Heart right ventricle (tissue), 16 donors: ENCODE data around the gene CWC27. TPM values are rescaled to one million over a fixed set of nuclear protein-coding genes. Genes with fewer than 3 reads are reported as not detected.

Experiments used
- ATAC-seq, 8 donors: fragments of 200-7000 bp; cut with Tn5 transposase; one replicate each; pipeline ENCODE4 v1.9.1; 2020; ENCODE audit warnings: mild to moderate bottlenecking in 8 of 8, moderate library complexity in 8 of 8, moderate number of reproducible peaks in 1 of 8
- DNase-seq, 2 donors: peaks; one replicate each; pipeline ENCODE4 v3.0.0-alpha.2; 2020
- H3K27ac ChIP-seq, 10 donors: fragments of 200-600 bp; sonication (generic) in 2 of 10; one replicate each; pipeline versions ENCODE4 v1.5.0 to v1.8.0; 2020 to 2022; ENCODE audit warnings: mild to moderate bottlenecking in 3 of 10
- H3K27me3 ChIP-seq, 7 donors: fragments of 200-600 bp; one replicate each; pipeline ENCODE4 v1.8.0; 2021 to 2022; ENCODE audit warnings: mild to moderate bottlenecking in 2 of 7
- H3K36me3 ChIP-seq, 9 donors: fragments of 200-600 bp; sonication (generic) in 1 of 9; one replicate each; pipeline versions ENCODE4 v1.5.0 to v1.8.0; 2020 to 2022; ENCODE audit warnings: mild to moderate bottlenecking in 2 of 9
- H3K4me1 ChIP-seq, 9 donors: fragments of 200-600 bp; sonication (generic) in 1 of 9; one replicate each; pipeline versions ENCODE4 v1.5.0 to v1.8.0; 2020 to 2022; ENCODE audit warnings: mild to moderate bottlenecking in 4 of 9
- H3K4me3 ChIP-seq, 10 donors: fragments of 200-600 bp; sonication (generic) in 2 of 10; one replicate each; pipeline versions ENCODE4 v1.5.0 to v1.8.0; 2020 to 2022; ENCODE audit warnings: mild to moderate bottlenecking in 7 of 10, moderate library complexity in 2 of 10
- H3K9me3 ChIP-seq, 11 donors: fragments of 200-600 bp in 10 of 11; sonication (generic) in 2 of 11; one replicate each; pipeline versions ENCODE4 v1.5.0 to v1.8.0; 2013 to 2022; ENCODE audit warnings: mild to moderate bottlenecking in 2 of 11, control low read depth in 1 of 11, moderate library complexity in 1 of 11
- WGBS, 2 donors: extraction: QIAGEN DNeasy Blood & Tissue Kit; methylation state at CpG; one replicate each; pipeline ENCODE4 v1.1.7; 2013; ENCODE audit warnings: inconsistent platforms in 1 of 2; 5-methylcytosine and 5-hydroxymethylcytosine counted together
- intact Hi-C, 10 donors: fragments of 100-400 bp; cut with DNase I; formaldehyde crosslinking; loops; one replicate each; pipeline versions ENCODE4 v1.11.1 to v1.14.2; 2022
- polyA plus RNA-seq, 2 donors: library from polyadenylated mRNA; stranded (reverse); fragments of 200-250 nt; gene quantifications; one replicate each; pipeline ENCODE4 v1.2.3, GENCODE V29; 2013
- total RNA-seq, 10 donors: library from RNA; stranded (reverse); fragmentation: NEBNext Ultra II Directional in 3 of 10; extraction: Animal tissue kit (Norgen Biotek cat#: 25700) in 3 of 10; gene quantifications; one replicate each; pipeline versions ENCODE4 v1.2.1 to v1.2.4, GENCODE V29; 2021 to 2023
- TF ChIP-seq, protein P1 (sequence below), 9 donors: fragments of 200-600 bp; sonication (generic) in 2 of 9; IDR thresholded peaks; one replicate each; pipeline versions ENCODE4 v1.5.0 to v1.8.0; 2021 to 2022; ENCODE audit warnings: antibody characterized with exemption in 9 of 9, mild to moderate bottlenecking in 5 of 9, moderate library complexity in 1 of 9
- donor health status: Arrhythmogenic right ventricular cardiomyopathy.
- donor health status: ischemic (EF 13 %, LVEDD 7.1; RV severe dilation, severe dysfunction).
- donor health status: healthy with polysubstance abuse.
- donor health status: DM: no; HTN: yes; CAD: no.
- donor health status: DM: no; HTN: no; CAD: no.
- donor health status: ischemic (EF 25% LVEDD 6.9; RV normal size, moderate dysfunction).
- donor health status: ischemic (EF 25% LVEDD 5.7; RV mildly dilated, moderate dysfunction).
- donor health status: healthy.
- donor health status: DM: yes; HTN: yes; CAD: no.
- donor health status: Ischemic cardiomyopathy.
- donor health status: ischemic (EF 35%, LVEDD 5.7; RV mildly dilated, moderate dysfunction).
- donor health status: nonischemic (EF 11% LVEDD 7.7; RV severe dilation, severe dysfunction).
- donor health status: DM: yes; HTN: yes; CAD: no.
- donor health status: PGD.
- donor health status: ischemic (EF 29% LVEDD 5.4; RV normal size, mild dysfunction).
- donor health status: nonischemic (EF 23%, LVEDD 6.1; RV moderate dilation, normal function).

The CWC27 gene
- total and polyA plus RNA-seq, 12 donors = 18.7 to 32.1 (median 23.5) TPM

DNA sequence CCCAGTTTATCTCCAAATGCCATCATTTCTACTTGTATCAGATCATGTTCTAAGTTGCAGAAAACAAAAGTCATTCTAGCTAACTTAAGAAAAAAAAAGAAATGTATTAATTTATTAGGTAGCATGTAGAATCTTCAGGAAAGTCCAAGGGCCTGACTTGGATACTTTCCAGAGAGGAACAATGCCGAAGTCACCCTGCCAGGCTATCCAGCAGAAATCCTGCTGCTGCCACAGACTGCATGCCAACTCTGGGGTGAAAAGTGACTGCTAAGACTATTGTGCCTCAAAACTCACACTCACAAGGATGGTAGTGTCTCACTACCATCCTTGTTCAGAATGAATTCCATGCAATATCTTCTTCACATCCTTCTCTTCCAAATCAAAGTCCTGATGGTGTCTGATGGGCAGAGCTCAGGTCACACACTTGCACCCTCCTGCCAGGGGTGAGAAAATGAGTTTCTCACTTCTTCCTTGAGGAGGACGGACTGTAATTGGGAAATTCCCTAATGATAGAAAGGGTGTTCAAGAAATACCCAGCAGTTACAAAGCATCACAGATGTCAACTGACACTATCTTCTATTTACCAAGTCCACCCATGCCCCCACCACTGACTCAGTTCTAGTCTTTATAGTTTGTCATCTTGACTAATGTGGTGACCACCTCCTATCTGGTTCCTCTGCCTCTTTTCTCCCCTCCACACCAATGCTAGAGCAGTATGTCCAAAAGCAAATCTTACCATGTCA, 279.4 kb downstream of the CWC27 start:
- Histone ChIP-seq H3K27ac (peak overlapping the region in 2 of 10 donors; percentile 9 to 22), H3K36me3 (no peaks in the 10 kb centered on the region)
- 57 to 60% methylated on average over 2 of the region's 2 CpGs for WGBS, 2 donors

GRCh38 chr5:65050140-65050539, 281.4 kb downstream of the CWC27 start:
- Histone ChIP-seq H3K36me3 (no peaks in the 10 kb centered on the region), H3K27ac (no peak overlapping the region), H3K9me3 (peaks cover 0 to 7% (median 0%) of the 10 kb centered on the region in 11 donors), H3K27me3 (no peaks in the 10 kb centered on the region), H3K4me3 (no peak overlapping the region), H3K4me1 (peaks cover 0 to 11% (median 0%) of the 10 kb centered on the region in 9 donors)
- DNase-seq (no peak), ATAC-seq (no peak)
- TF ChIP-seq, protein P1, sequence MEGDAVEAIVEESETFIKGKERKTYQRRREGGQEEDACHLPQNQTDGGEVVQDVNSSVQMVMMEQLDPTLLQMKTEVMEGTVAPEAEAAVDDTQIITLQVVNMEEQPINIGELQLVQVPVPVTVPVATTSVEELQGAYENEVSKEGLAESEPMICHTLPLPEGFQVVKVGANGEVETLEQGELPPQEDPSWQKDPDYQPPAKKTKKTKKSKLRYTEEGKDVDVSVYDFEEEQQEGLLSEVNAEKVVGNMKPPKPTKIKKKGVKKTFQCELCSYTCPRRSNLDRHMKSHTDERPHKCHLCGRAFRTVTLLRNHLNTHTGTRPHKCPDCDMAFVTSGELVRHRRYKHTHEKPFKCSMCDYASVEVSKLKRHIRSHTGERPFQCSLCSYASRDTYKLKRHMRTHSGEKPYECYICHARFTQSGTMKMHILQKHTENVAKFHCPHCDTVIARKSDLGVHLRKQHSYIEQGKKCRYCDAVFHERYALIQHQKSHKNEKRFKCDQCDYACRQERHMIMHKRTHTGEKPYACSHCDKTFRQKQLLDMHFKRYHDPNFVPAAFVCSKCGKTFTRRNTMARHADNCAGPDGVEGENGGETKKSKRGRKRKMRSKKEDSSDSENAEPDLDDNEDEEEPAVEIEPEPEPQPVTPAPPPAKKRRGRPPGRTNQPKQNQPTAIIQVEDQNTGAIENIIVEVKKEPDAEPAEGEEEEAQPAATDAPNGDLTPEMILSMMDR (IDR thresholded peaks at IDR 0.05) = no peak
- intact Hi-C loops = no loop called here

More for the DNA sequence above, 279.4 kb downstream of the CWC27 start:
- Histone ChIP-seq H3K9me3 (no peaks in the 10 kb centered on the region), H3K27me3 (no peaks in the 10 kb centered on the region), H3K4me1 (peaks cover 0 to 11% (median 0%) of the 10 kb centered on the region in 9 donors), H3K4me3 (no peak overlapping the region)
- TF ChIP-seq, protein P1 (IDR thresholded peaks at IDR 0.05) = no peak
- ATAC-seq = no peak
- intact Hi-C loops = no loop called here
- DNase-seq = no peak

- 48 to 56% methylated on average over 5 of the region's 5 CpGs for WGBS, 2 donors
- H3K4me1 ChIP-seq = peaks cover 0 to 11% (median 0%) of the 10 kb centered on the region in 9 donors
- ATAC-seq = peak in 5 of 8 donors; percentile 38 to 62 (median 51)
- H3K27ac ChIP-seq = no peak overlapping the region
- TF ChIP-seq, protein P1 (IDR thresholded peaks at IDR 0.05) = no peak
- DNase-seq = no peak
- peaks cover 0 to 12% (median 0%) of the 10 kb centered on the region in 11 donors for H3K9me3 ChIP-seq
- no peaks in the 10 kb centered on the region for H3K27me3 ChIP-seq
- no peak overlapping the region for H3K4me3 ChIP-seq
- intact Hi-C loops = no loop called here
- no peaks in the 10 kb centered on the region for H3K36me3 ChIP-seq
These were observed 282.2 kb downstream of the CWC27 start for GRCh38 chr5:65050826-65051498.

DNA sequence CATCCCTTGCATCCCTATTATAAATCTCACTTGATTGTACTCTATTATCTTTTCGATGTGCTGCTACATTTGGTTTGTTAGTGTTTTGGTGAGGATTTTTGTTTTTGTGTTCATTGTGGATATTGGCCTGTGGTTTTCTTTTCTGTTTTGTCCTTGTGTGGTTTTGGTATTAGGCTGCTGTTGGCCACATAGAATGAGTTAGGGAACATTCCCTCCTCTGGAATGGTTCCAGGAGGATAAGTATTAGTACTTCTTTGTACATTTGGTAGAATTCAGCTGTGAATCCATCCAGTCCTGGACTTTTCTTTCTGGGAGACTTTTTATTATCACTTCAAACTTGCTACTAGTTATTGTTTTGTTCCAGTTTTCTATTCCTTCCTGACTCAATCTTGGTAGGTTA, 287.2 kb downstream of the CWC27 start:
- DNase-seq (no peak), ATAC-seq (no peak)
- H3K27ac ChIP-seq = no peak overlapping the region
- WGBS, 2 donors = 94 to 99% methylated on average over 1 of the region's 1 CpG
- intact Hi-C loops = no loop called here
- H3K27me3 ChIP-seq = no peaks in the 10 kb centered on the region
- TF ChIP-seq, protein P1 (IDR thresholded peaks at IDR 0.05) = no peak
- H3K9me3 ChIP-seq = peaks cover 0 to 12% (median 0%) of the 10 kb centered on the region in 11 donors
- peaks cover 0 to 3% (median 0%) of the 10 kb centered on the region in 9 donors for H3K4me1 ChIP-seq
- no peak overlapping the region for H3K4me3 ChIP-seq
- no peaks in the 10 kb centered on the region for H3K36me3 ChIP-seq
